Testis (tissue), 2 donors: ENCODE measurements around the gene P2RX6.

Source experiments
- POLR2A ChIP-seq: fragments of 450-650 bp; IDR thresholded peaks from one replicate; pipeline ENCODE4 v1.6.1; 2017; ENCODE audit warnings: antibody characterized with exemption, mild to moderate bottlenecking, moderate library complexity
- TF ChIP-seq, protein P1 (sequence below), 3 experiments: fragments of 450-650 bp in 2 of 3; fragments of 200-600 bp in 1 of 3; sonication (generic) in 1 of 3; IDR thresholded peaks; one replicate each; pipeline ENCODE4 v1.5.1; 2016 to 2019; ENCODE audit warnings: antibody characterized with exemption in 3 of 3, mild to moderate bottlenecking in 2 of 3, moderate library complexity in 1 of 3

DNA sequence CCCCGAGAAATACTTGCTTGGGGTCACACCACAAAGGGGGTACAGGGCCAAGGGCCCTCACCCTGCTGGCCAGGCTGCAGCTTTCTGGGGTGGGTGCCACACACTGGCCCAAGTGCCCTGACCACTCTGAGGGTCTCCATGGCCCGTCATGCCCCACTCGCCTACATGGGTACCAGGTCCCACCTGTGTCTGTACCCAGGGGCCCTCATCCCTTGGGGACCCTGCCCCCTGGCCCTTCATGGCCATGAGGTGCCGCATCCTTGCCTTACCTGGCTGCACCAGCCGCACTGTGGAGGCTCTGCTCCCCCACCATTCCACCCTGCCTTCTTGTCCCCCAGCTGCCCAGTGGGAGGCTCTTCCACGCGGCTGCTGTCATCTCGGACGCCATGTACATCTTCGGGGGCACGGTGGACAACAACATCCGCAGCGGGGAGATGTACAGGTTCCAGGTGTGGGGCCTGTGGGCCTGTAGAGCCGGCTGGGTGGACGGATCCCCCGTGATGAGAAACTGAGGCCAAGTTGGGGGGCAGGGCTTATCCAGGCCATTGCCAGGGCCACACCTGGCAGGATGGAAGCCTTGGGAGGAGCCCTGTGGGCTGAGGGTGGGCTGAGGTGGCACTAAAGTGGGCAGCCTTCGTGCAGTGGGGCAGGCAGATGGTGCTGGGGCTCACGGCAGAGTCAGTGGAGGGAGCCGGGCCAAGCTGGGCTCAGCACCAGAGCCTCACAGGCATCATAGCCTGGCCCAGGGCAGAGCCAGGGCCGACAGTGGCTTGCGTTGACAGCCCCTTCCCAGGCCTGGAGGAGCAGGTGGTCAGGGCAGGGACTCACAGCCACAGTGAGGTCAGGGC is 22.3 kb upstream of the P2RX6 start:
- TF ChIP-seq POLR2A, result no peak
- TF ChIP-seq, protein P1, sequence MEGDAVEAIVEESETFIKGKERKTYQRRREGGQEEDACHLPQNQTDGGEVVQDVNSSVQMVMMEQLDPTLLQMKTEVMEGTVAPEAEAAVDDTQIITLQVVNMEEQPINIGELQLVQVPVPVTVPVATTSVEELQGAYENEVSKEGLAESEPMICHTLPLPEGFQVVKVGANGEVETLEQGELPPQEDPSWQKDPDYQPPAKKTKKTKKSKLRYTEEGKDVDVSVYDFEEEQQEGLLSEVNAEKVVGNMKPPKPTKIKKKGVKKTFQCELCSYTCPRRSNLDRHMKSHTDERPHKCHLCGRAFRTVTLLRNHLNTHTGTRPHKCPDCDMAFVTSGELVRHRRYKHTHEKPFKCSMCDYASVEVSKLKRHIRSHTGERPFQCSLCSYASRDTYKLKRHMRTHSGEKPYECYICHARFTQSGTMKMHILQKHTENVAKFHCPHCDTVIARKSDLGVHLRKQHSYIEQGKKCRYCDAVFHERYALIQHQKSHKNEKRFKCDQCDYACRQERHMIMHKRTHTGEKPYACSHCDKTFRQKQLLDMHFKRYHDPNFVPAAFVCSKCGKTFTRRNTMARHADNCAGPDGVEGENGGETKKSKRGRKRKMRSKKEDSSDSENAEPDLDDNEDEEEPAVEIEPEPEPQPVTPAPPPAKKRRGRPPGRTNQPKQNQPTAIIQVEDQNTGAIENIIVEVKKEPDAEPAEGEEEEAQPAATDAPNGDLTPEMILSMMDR (IDR thresholded peaks at IDR 0.05), result no peak
